Measurements from ENCODE around the gene STEAP4. TPM values are rescaled to one million over a fixed set of nuclear protein-coding genes. Genes with fewer than 3 reads are reported as not detected.

The STEAP4 gene
- total RNA-seq, 1 donor from 2014 or later, result not detected

GRCh38 chr7:88256906-88257305, 49.8 kb downstream of the STEAP4 start:
- no peak for TF ChIP-seq CTCF (IDR thresholded peaks at IDR 0.05; ENCODE audit: unreplicated experiment)
- no peaks in the 10 kb centered on the region for H3K27me3 Mint-ChIP-seq
- DNase-seq (ENCODE audit: low spot score, unreplicated experiment), result no peak
- H3K27ac Mint-ChIP-seq, result no peak overlapping the region
- no peaks in the 10 kb centered on the region for H3K36me3 Mint-ChIP-seq (ENCODE audit: insufficient read depth)
- peaks cover 10% of the 10 kb centered on the region for H3K9me3 Mint-ChIP-seq (ENCODE audit: low read depth)
- H3K4me3 Mint-ChIP-seq (ENCODE audit: low read depth), result no peak overlapping the region
- H3K4me1 Mint-ChIP-seq (ENCODE audit: low read depth), result no peaks in the 10 kb centered on the region

- TF ChIP-seq CTCF (IDR thresholded peaks at IDR 0.05; ENCODE audit: unreplicated experiment), result no peak
- Mint-ChIP-seq H3K4me3 (ENCODE audit: low read depth) (no peak overlapping the region), H3K27ac (no peak overlapping the region), H3K9me3 (ENCODE audit: low read depth) (peaks cover 14% of the 10 kb centered on the region), H3K27me3 (no peaks in the 10 kb centered on the region), H3K4me1 (ENCODE audit: low read depth) (no peaks in the 10 kb centered on the region), H3K36me3 (ENCODE audit: insufficient read depth) (no peaks in the 10 kb centered on the region)
- DNase-seq (ENCODE audit: low spot score, unreplicated experiment), result no peak
Measured at GRCh38 chr7:88254721-88255424, 51.8 kb downstream of the STEAP4 start.

- Mint-ChIP-seq H3K36me3 (ENCODE audit: insufficient read depth) (no peaks in the 10 kb centered on the region), H3K4me1 (ENCODE audit: low read depth) (no peaks in the 10 kb centered on the region), H3K27me3 (no peaks in the 10 kb centered on the region), H3K4me3 (ENCODE audit: low read depth) (no peak overlapping the region), H3K9me3 (ENCODE audit: low read depth) (peaks cover 14% of the 10 kb centered on the region), H3K27ac (no peak overlapping the region)
- TF ChIP-seq CTCF (IDR thresholded peaks at IDR 0.05; ENCODE audit: unreplicated experiment), result no peak
- DNase-seq (ENCODE audit: low spot score, unreplicated experiment), result no peak
Measured at GRCh38 chr7:88253640-88254039, 53.1 kb downstream of the STEAP4 start.

- Mint-ChIP-seq H3K4me3 (ENCODE audit: low read depth) (no peak overlapping the region), H3K36me3 (ENCODE audit: insufficient read depth) (no peaks in the 10 kb centered on the region), H3K27me3 (no peaks in the 10 kb centered on the region), H3K4me1 (ENCODE audit: low read depth) (peaks cover 5% of the 10 kb centered on the region), H3K9me3 (ENCODE audit: low read depth) (peaks cover 13% of the 10 kb centered on the region), H3K27ac (no peak overlapping the region)
- no peak for DNase-seq (ENCODE audit: low spot score, unreplicated experiment)
- TF ChIP-seq CTCF (IDR thresholded peaks at IDR 0.05; ENCODE audit: unreplicated experiment), result no peak
Measured at GRCh38 chr7:88244258-88244657, 62.4 kb downstream of the STEAP4 start.

GRCh38 chr7:88243345-88243909, 63.3 kb downstream of the STEAP4 start:
- TF ChIP-seq CTCF (IDR thresholded peaks at IDR 0.05; ENCODE audit: unreplicated experiment), result peak; percentile 84
- H3K36me3 Mint-ChIP-seq (ENCODE audit: insufficient read depth), result no peaks in the 10 kb centered on the region

More at GRCh38 chr7:88243345-88243909, 63.3 kb downstream of the STEAP4 start:
- H3K9me3 Mint-ChIP-seq (ENCODE audit: low read depth), result peaks cover 13% of the 10 kb centered on the region
- H3K27ac Mint-ChIP-seq, result no peak overlapping the region
- peaks cover 5% of the 10 kb centered on the region for H3K4me1 Mint-ChIP-seq (ENCODE audit: low read depth)
- no peaks in the 10 kb centered on the region for H3K27me3 Mint-ChIP-seq
- H3K4me3 Mint-ChIP-seq (ENCODE audit: low read depth), result no peak overlapping the region
- no peak for DNase-seq (ENCODE audit: low spot score, unreplicated experiment)

Measured in progenitor cell of endocrine pancreas (in vitro differentiated cells).